Mesenchymal stem cell (in vitro differentiated cells and primary cell): Measurements from ENCODE around the gene TNS1.
"Not testable (repeated sequence)": the region's sequence is repeated elsewhere in the genome, so short reads cannot be mapped to it uniquely, and the experiment has no call there.

Experiments
- DNase-seq: peaks from one replicate; pipeline ENCODE4 v3.0.0-alpha.2; 2013
- H2AFZ ChIP-seq: one replicate; pipeline ENCODE4 v1.6.1; 2013; ENCODE audit warnings: low read depth, mild to moderate bottlenecking, control low read depth, inconsistent platforms, low read length, moderate library complexity
- H2AK5ac ChIP-seq: 2 replicates; pipeline ENCODE4 v1.6.1; 2013; ENCODE audit warnings: low read length, moderate library complexity, mild to moderate bottlenecking, inconsistent platforms; ENCODE audit not compliant: severe bottlenecking
- H2BK120ac ChIP-seq: one replicate; pipeline ENCODE4 v1.6.1; 2013; ENCODE audit warnings: low read depth, mild to moderate bottlenecking, inconsistent platforms, low read length, moderate library complexity
- H2BK12ac ChIP-seq, 2 experiments: one replicate each; pipeline ENCODE4 v1.6.1; 2013; ENCODE audit warnings: inconsistent platforms in 2 of 2, low read length in 2 of 2, mild to moderate bottlenecking in 2 of 2, moderate library complexity in 2 of 2, control low read depth in 1 of 2
- H2BK15ac ChIP-seq: one replicate; pipeline ENCODE4 v1.6.1; 2013; ENCODE audit warnings: mild to moderate bottlenecking, low read depth, inconsistent platforms; ENCODE audit not compliant: poor library complexity, severe bottlenecking
- H2BK5ac ChIP-seq: 2 replicates; pipeline ENCODE4 v1.6.1; 2013; ENCODE audit warnings: low read depth, mild to moderate bottlenecking, low read length, control low read depth, inconsistent platforms; ENCODE audit not compliant: poor library complexity, severe bottlenecking
- H3K14ac ChIP-seq, 2 experiments: one replicate each; pipeline ENCODE4 v1.6.1; 2013; ENCODE audit warnings: inconsistent platforms in 2 of 2, low read length in 2 of 2, control low read depth in 1 of 2, mild to moderate bottlenecking in 1 of 2, moderate library complexity in 1 of 2
- H3K18ac ChIP-seq, 2 experiments: one replicate each; pipeline ENCODE4 v1.6.1; 2013; ENCODE audit warnings: inconsistent platforms in 2 of 2, low read length in 2 of 2, control low read depth in 1 of 2, low read depth in 1 of 2, mild to moderate bottlenecking in 1 of 2
- H3K23ac ChIP-seq, 2 experiments: one replicate each; pipeline ENCODE4 v1.6.1; 2013; ENCODE audit warnings: inconsistent platforms in 2 of 2, low read length in 2 of 2, mild to moderate bottlenecking in 2 of 2, moderate library complexity in 2 of 2, control low read depth in 1 of 2
- H3K27ac ChIP-seq: 2 replicates; pipeline ENCODE4 v1.5.1; 2013; ENCODE audit warnings: mild to moderate bottlenecking, moderate library complexity, low read length, control low read depth, inconsistent platforms; ENCODE audit not compliant: poor library complexity, severe bottlenecking
- H3K27me3 ChIP-seq, 2 experiments: 2 replicates each; pipeline versions ENCODE4 v1.6.1 to v1.7.0; 2013; ENCODE audit warnings: low read length in 2 of 2, mild to moderate bottlenecking in 2 of 2, moderate library complexity in 2 of 2, control low read depth in 1 of 2, inconsistent platforms in 1 of 2; ENCODE audit not compliant: control insufficient read depth in 1 of 2, insufficient read depth in 1 of 2
- H3K36me3 ChIP-seq, 2 experiments: 2 replicates each; pipeline versions ENCODE4 v1.6.1 to v1.7.0; 2013; ENCODE audit warnings: low read length in 2 of 2, control low read depth in 1 of 2, inconsistent platforms in 1 of 2, low read depth in 1 of 2, mild to moderate bottlenecking in 1 of 2; ENCODE audit not compliant: insufficient read depth in 2 of 2, control insufficient read depth in 1 of 2
- H3K4ac ChIP-seq, 2 experiments: one replicate each; pipeline ENCODE4 v1.6.1; 2013; ENCODE audit warnings: inconsistent platforms in 2 of 2, low read length in 2 of 2, mild to moderate bottlenecking in 2 of 2, moderate library complexity in 2 of 2, control low read depth in 1 of 2, low read depth in 1 of 2
- H3K4me1 ChIP-seq: 2 replicates; pipeline ENCODE4 v1.6.1; 2013; ENCODE audit warnings: low read depth, low read length, control low read depth; ENCODE audit not compliant: control insufficient read depth, insufficient read depth
- H3K4me2 ChIP-seq: 2 replicates; pipeline ENCODE4 v1.6.1; 2013; ENCODE audit warnings: low read length, mild to moderate bottlenecking, inconsistent platforms; ENCODE audit not compliant: poor library complexity, severe bottlenecking
- H3K4me3 ChIP-seq, 2 experiments: 2 replicates each; pipeline versions ENCODE4 v1.5.1 to v1.7.0; 2013; ENCODE audit warnings: low read length in 2 of 2, mild to moderate bottlenecking in 2 of 2, control low read depth in 1 of 2, low read depth in 1 of 2; ENCODE audit not compliant: insufficient read depth in 1 of 2
- H3K79me1 ChIP-seq: replicated peaks from 2 replicates; pipeline ENCODE4 v1.6.1; 2013; ENCODE audit warnings: mild to moderate bottlenecking, control low read depth, low read length, inconsistent platforms; ENCODE audit not compliant: poor library complexity, severe bottlenecking
- H3K9ac ChIP-seq: 2 replicates; pipeline ENCODE4 v1.7.0; 2013; ENCODE audit warnings: mild to moderate bottlenecking, low read length, moderate library complexity
- H3K9me3 ChIP-seq: 2 replicates; pipeline ENCODE4 v1.7.0; 2013; ENCODE audit warnings: mild to moderate bottlenecking, low read length; ENCODE audit not compliant: control insufficient read depth
- H4K8ac ChIP-seq: one replicate; pipeline ENCODE4 v1.6.1; 2013; ENCODE audit warnings: inconsistent platforms, mild to moderate bottlenecking, low read length, moderate library complexity
- H4K91ac ChIP-seq: one replicate; pipeline ENCODE4 v1.6.1; 2013; ENCODE audit warnings: mild to moderate bottlenecking, low read length, inconsistent platforms
- WGBS: methylation state at CpG from one replicate; pipeline ENCODE4 v1.1.7; 2013; ENCODE audit warnings: mixed read lengths; 5-methylcytosine and 5-hydroxymethylcytosine counted together

TNS1 gene

GRCh38 chr2:218044599-218044998, 41.8 kb upstream of the TNS1 start:
- not testable (repeated sequence) for H2AK5ac ChIP-seq, H3K79me1 ChIP-seq, H3K4me2 ChIP-seq, H2BK15ac ChIP-seq, H2AFZ ChIP-seq, H2BK120ac ChIP-seq, H3K14ac ChIP-seq, H3K4me3 ChIP-seq, H3K27ac ChIP-seq, H4K91ac ChIP-seq, DNase-seq, H3K9me3 ChIP-seq, H3K18ac ChIP-seq, H2BK12ac ChIP-seq, H3K9ac ChIP-seq, H3K36me3 ChIP-seq, H3K4me1 ChIP-seq, H2BK5ac ChIP-seq, H3K4ac ChIP-seq, H4K8ac ChIP-seq, H3K23ac ChIP-seq
- WGBS = no CpG with 5 or more reads among the region's 1 CpG
- H3K27me3 ChIP-seq = peaks cover 36 to 38% of the 10 kb centered on the region in 2 experiments

- H3K4me2 ChIP-seq = no peak overlapping the region
- no peak overlapping the region for H2BK5ac ChIP-seq
- H3K4me3 ChIP-seq = no peak overlapping the region
- no peak overlapping the region for H3K23ac ChIP-seq
- H3K9me3 ChIP-seq = no peaks in the 10 kb centered on the region
- H2AK5ac ChIP-seq = no peak overlapping the region
- no peaks in the 10 kb centered on the region for H3K4me1 ChIP-seq
- no peak overlapping the region for H3K4ac ChIP-seq
- no peak overlapping the region for H2AFZ ChIP-seq
- no peak overlapping the region for H2BK15ac ChIP-seq
- H3K27ac ChIP-seq = no peak overlapping the region
- no peak overlapping the region for H4K8ac ChIP-seq
- H2BK12ac ChIP-seq = no peak overlapping the region
- no peak overlapping the region for H3K18ac ChIP-seq
- no peak overlapping the region for H4K91ac ChIP-seq
- peaks cover 38 to 47% of the 10 kb centered on the region in 2 experiments for H3K27me3 ChIP-seq
- DNase-seq = no peak
- H2BK120ac ChIP-seq = no peak overlapping the region
- no peak overlapping the region for H3K14ac ChIP-seq
- no peak overlapping the region for H3K9ac ChIP-seq
- 92% methylated on average over 5 of the region's 5 CpGs for WGBS
- H3K36me3 ChIP-seq = no peaks in the 10 kb centered on the region
- no peaks in the 10 kb centered on the region for H3K79me1 ChIP-seq
Measured at GRCh38 chr2:218043701-218044109, 40.9 kb upstream of the TNS1 start.

- 100% methylated on average over 1 of the region's 1 CpG for WGBS
Measured at GRCh38 chr2:218043100-218043499, 40.3 kb upstream of the TNS1 start.

GRCh38 chr2:218041302-218042168, 38.7 kb upstream of the TNS1 start:
- peaks cover 44 to 54% of the 10 kb centered on the region in 2 experiments for H3K27me3 ChIP-seq
- no peak overlapping the region for H3K14ac ChIP-seq
- no peak for DNase-seq
- H3K4me2 ChIP-seq = no peak overlapping the region
- H3K79me1 ChIP-seq = no peaks in the 10 kb centered on the region
- no peak overlapping the region for H3K4ac ChIP-seq
- no peak overlapping the region for H2AFZ ChIP-seq
- no peaks in the 10 kb centered on the region for H3K9me3 ChIP-seq
- H2BK15ac ChIP-seq = no peak overlapping the region
- no peak overlapping the region for H2AK5ac ChIP-seq
- H4K8ac ChIP-seq = no peak overlapping the region
- H2BK12ac ChIP-seq = no peak overlapping the region
- no peak overlapping the region for H4K91ac ChIP-seq
- H3K18ac ChIP-seq = no peak overlapping the region
- no peak overlapping the region for H3K23ac ChIP-seq
- H3K27ac ChIP-seq = no peak overlapping the region
- H3K4me1 ChIP-seq = no peaks in the 10 kb centered on the region
- H2BK5ac ChIP-seq = no peak overlapping the region
- no peak overlapping the region for H3K4me3 ChIP-seq
- H3K9ac ChIP-seq = no peak overlapping the region
- WGBS = 100% methylated on average over 1 of the region's 2 CpGs
- no peak overlapping the region for H2BK120ac ChIP-seq
- no peaks in the 10 kb centered on the region for H3K36me3 ChIP-seq

More at GRCh38 chr2:218043100-218043499, 40.3 kb upstream of the TNS1 start:
- Histone ChIP-seq H2AK5ac (no peak overlapping the region), H3K4me2 (no peak overlapping the region), H3K14ac (no peak overlapping the region), H3K27ac (no peak overlapping the region), H3K9ac (no peak overlapping the region), H2AFZ (no peak overlapping the region), H2BK120ac (no peak overlapping the region), H3K18ac (no peak overlapping the region), H3K4ac (no peak overlapping the region), H3K23ac (no peak overlapping the region), H2BK5ac (no peak overlapping the region), H3K27me3 (peaks cover 41 to 51% of the 10 kb centered on the region in 2 experiments), H3K36me3 (no peaks in the 10 kb centered on the region), H3K4me3 (no peak overlapping the region), H2BK12ac (no peak overlapping the region), H4K91ac (no peak overlapping the region), H2BK15ac (no peak overlapping the region), H3K79me1 (no peaks in the 10 kb centered on the region), H3K4me1 (no peaks in the 10 kb centered on the region), H3K9me3 (no peaks in the 10 kb centered on the region), H4K8ac (no peak overlapping the region)
- DNase-seq = no peak
